ENCODE results near the gene LAMP2. TPM values are rescaled to one million over a fixed set of nuclear protein-coding genes. Genes with fewer than 3 reads are reported as not detected.

Gene LAMP2
- total and polyA plus RNA-seq, 9 of the 15 experiments (the other 6 are each of a cell fraction or from before 2014, with no cell fraction given) = 22.3 to 77.7 (median 48.6) TPM

DNA sequence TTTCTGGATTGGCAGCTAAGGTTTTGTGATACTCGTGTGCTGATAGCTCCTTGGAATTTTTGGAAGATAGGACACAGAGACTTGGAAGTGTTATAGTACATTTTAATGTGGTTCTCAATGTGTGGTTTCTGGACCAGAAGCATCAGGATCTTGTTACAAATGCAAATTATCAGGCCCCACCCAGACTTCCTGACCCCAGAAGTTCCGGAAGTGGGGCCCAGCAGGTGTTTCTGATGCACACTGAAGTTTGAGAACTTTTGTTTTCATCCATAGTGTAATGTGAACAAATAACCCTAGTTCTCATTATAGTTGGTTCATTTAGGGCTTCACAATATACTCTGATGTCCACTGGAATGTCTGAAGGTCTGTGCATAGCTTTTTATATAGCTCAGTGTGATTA is 49.6 kb downstream of the LAMP2 start (continued):
- TF ChIP-seq ZBTB11 (CRISPR knock-in tag; IDR thresholded peaks at IDR 0.05) = no peak

DNA sequence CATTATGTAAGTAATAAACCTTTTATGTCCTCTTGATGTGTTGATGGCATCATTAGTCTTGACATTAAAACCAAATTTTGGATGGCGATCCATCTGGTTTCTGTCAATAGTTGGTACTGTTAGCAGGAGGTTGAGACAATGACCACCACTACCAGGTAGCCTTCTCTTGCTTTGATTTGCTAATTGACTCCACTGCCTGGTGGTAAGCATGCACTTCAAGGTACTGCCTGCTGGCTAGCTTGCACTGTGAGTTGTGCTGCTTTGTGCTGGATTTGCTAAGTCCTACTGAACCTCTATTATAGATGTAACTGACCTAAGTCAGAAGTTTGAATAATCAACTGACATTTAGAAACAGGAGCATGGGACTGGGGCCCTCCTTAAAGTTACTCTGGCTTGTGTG is 60.9 kb downstream of the LAMP2 start:
- Histone ChIP-seq H2AFZ (ENCODE audit: low read depth, low read length) (no peak overlapping the region), H3K4me2 (ENCODE audit: insufficient read depth, low read length) (no peak overlapping the region), H3K4me1 (replicated peaks in 1 of 2; ENCODE audit: control insufficient read depth in 2 of 2, insufficient read depth in 2 of 2, low read length in 2 of 2) (no peaks in the 10 kb centered on the region), H3K27ac (ENCODE audit: extremely low read depth, low read depth, low read length) (no peak overlapping the region), H3K9me1 (ENCODE audit: control insufficient read depth, insufficient read depth, low read length) (no peaks in the 10 kb centered on the region), H3K79me2 (ENCODE audit: control insufficient read depth, insufficient read depth, low read length) (no peaks in the 10 kb centered on the region), H3K36me3 (ENCODE audit: control insufficient read depth, insufficient read depth, low read length) (no peaks in the 10 kb centered on the region), H3K9me3 (replicated peaks; ENCODE audit: control insufficient read depth, insufficient read depth, low read depth, low read length) (0 out of 2 replicates have a peak, but pooled peaks cover 2% of the 10 kb centered on the region), H3K4me3 (no peak overlapping the region), H3K9ac (ENCODE audit: insufficient read depth in 1 of 2, low read depth in 2 of 2, low read length in 2 of 2) (no peak overlapping the region), H4K20me1 (replicated peaks; ENCODE audit: control insufficient read depth, insufficient read depth, low read length) (no peaks in the 10 kb centered on the region), H3K27me3 (ENCODE audit: control insufficient read depth in 2 of 2, insufficient read depth in 2 of 2, low read length in 2 of 2) (no peaks in the 10 kb centered on the region)
- ATAC-seq = no peak
- FAIRE-seq = no peak
- no peak for DNase-seq (ENCODE audit: extremely low read depth in 1 of 4, low spot score in 3 of 4)
- intact Hi-C loops (cut with micrococcal nuclease) (no loop called here), in situ Hi-C loops (cut with MboI) (no loop called here)
- CTCF ChIA-PET (ENCODE audit: low intra/inter-chr PET ratio) = no interaction called here
- TF ChIP-seq THRA (IDR thresholded peaks at IDR 0.05) = no peak
- no peak for TF ChIP-seq EHMT2 (IDR thresholded peaks at IDR 0.05)
- no TSS peak for BruUV-seq (replicated peaks)
- POLR2A ChIA-PET = no interaction called here
- WGBS (ENCODE audit: insufficient coverage, low coverage, missing lambda C conversion rate) = 0% methylated on average over 1 of the region's 1 CpG

Data from K562 (cell line).